Tibial nerve (tissue), 4 donors: ENCODE data around the gene KDM2A. TPM values are rescaled to one million over a fixed set of nuclear protein-coding genes. Genes with fewer than 3 reads are reported as not detected.

Experiments
- DNase-seq, 2 donors: peaks; one replicate each; pipeline ENCODE4 v3.0.0-alpha.2; 2019; ENCODE audit warnings: low spot score in 2 of 2
- H3K27ac ChIP-seq, 4 donors: fragments of 200-600 bp; sonication (generic) in 3 of 4; one replicate each; pipeline ENCODE4 v1.5.1; 2017 to 2019; ENCODE audit warnings: mild to moderate bottlenecking in 1 of 4
- H3K27me3 ChIP-seq, 2 donors: fragments of 200-600 bp; sonication (generic) in 1 of 2; one replicate each; pipeline versions ENCODE4 v1.5.1 to v1.6.0; 2017 to 2019
- H3K36me3 ChIP-seq, 3 donors: fragments of 200-600 bp; sonication (generic); one replicate each; pipeline ENCODE4 v1.5.1; 2018 to 2019
- H3K4me1 ChIP-seq, 4 donors: fragments of 200-600 bp; sonication (generic) in 3 of 4; one replicate each; pipeline ENCODE4 v1.5.1; 2017 to 2019
- H3K4me3 ChIP-seq, 4 donors: fragments of 200-600 bp; sonication (generic) in 3 of 4; one replicate each; pipeline ENCODE4 v1.5.1; 2017 to 2019; ENCODE audit warnings: mild to moderate bottlenecking in 1 of 4, moderate library complexity in 1 of 4
- H3K9me3 ChIP-seq, 4 donors: fragments of 200-600 bp; sonication (generic) in 3 of 4; one replicate each; pipeline ENCODE4 v1.5.1; 2017 to 2019
- EP300 ChIP-seq, 2 donors: sonication (generic); formaldehyde crosslinking; IDR thresholded peaks; one replicate each; pipeline ENCODE4 v1.6.1; 2017; ENCODE audit warnings: antibody characterized with exemption in 2 of 2, mild to moderate bottlenecking in 1 of 2
- POLR2A ChIP-seq, 2 donors: fragments of 450-650 bp; IDR thresholded peaks; one replicate each; pipeline ENCODE4 v1.6.1; 2017; ENCODE audit warnings: antibody characterized with exemption in 2 of 2, mild to moderate bottlenecking in 2 of 2, moderate library complexity in 2 of 2
- WGBS, 2 donors: methylation state at CpG; one replicate each; pipeline ENCODE4 v1.1.5; 2018; 5-methylcytosine and 5-hydroxymethylcytosine counted together
- total RNA-seq, 4 donors: library from RNA; depleted of rRNA; stranded (reverse); fragments of >200 nt; gene quantifications; one replicate each; pipeline ENCODE4 v1.1.0, GENCODE V29; 2016
- TF ChIP-seq, protein P1 (sequence below), 5 experiments: fragments of 200-600 bp in 3 of 5; fragments of 450-650 bp in 2 of 5; sonication (generic) in 3 of 5; IDR thresholded peaks; one replicate each; pipeline ENCODE4 v1.5.1; 2016 to 2019; ENCODE audit warnings: antibody characterized with exemption in 5 of 5, mild to moderate bottlenecking in 3 of 5, moderate library complexity in 2 of 5

Gene KDM2A
- total RNA-seq, 4 donors from 2014 or later, result 40.9 to 106 (median 67.4) TPM

DNA sequence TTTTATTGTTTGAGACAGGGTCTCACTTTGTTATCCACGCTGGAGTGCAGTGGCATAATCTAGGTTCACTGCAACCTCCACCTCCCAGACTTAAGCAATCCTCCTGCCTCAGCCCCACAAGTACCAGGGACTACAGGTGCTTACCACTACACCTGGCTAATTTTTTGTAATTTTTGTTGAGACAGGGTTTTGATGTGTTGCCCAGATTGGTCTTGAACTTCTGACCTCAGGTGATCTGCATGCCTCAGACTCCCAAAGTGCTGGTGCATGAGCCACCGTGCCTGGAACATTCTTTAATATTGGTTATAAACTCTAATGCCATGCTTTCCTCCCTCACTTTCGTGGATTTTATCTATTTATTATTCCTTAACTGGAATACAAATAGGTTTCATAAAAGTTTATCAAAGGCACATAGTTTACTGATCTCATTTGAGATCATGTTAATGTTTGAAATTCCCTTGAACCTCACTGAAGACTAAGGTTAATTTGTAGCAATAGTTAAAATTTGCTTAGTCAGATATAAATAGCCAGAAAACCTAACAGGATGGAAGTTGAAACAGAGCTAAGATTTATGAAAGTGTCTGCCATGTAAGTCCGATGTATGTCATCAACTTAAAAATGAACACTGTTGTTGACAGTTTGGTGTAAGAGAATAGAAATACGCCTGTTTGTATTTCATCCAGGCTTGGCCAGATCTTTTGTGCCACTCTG lies 27.6 kb downstream of the KDM2A start:
- 83 to 91% methylated on average over 5 of the region's 5 CpGs for whole genome bisulfite sequencing, 2 donors
- Histone ChIP-seq H3K27ac (no peak overlapping the region), H3K4me3 (no peak overlapping the region), H3K4me1 (peaks cover 0 to 20% (median 0%) of the 10 kb centered on the region in 4 donors), H3K36me3 (peaks cover 0 to 57% (median 0%) of the 10 kb centered on the region in 3 donors), H3K27me3 (no peaks in the 10 kb centered on the region), H3K9me3 (no peaks in the 10 kb centered on the region)
- DNase-seq, result no peak
- TF ChIP-seq, protein P1, sequence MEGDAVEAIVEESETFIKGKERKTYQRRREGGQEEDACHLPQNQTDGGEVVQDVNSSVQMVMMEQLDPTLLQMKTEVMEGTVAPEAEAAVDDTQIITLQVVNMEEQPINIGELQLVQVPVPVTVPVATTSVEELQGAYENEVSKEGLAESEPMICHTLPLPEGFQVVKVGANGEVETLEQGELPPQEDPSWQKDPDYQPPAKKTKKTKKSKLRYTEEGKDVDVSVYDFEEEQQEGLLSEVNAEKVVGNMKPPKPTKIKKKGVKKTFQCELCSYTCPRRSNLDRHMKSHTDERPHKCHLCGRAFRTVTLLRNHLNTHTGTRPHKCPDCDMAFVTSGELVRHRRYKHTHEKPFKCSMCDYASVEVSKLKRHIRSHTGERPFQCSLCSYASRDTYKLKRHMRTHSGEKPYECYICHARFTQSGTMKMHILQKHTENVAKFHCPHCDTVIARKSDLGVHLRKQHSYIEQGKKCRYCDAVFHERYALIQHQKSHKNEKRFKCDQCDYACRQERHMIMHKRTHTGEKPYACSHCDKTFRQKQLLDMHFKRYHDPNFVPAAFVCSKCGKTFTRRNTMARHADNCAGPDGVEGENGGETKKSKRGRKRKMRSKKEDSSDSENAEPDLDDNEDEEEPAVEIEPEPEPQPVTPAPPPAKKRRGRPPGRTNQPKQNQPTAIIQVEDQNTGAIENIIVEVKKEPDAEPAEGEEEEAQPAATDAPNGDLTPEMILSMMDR (IDR thresholded peaks at IDR 0.05), result no peak
- no peak for TF ChIP-seq POLR2A (IDR thresholded peaks at IDR 0.05)
- TF ChIP-seq EP300 (IDR thresholded peaks at IDR 0.05), result no peak

DNA sequence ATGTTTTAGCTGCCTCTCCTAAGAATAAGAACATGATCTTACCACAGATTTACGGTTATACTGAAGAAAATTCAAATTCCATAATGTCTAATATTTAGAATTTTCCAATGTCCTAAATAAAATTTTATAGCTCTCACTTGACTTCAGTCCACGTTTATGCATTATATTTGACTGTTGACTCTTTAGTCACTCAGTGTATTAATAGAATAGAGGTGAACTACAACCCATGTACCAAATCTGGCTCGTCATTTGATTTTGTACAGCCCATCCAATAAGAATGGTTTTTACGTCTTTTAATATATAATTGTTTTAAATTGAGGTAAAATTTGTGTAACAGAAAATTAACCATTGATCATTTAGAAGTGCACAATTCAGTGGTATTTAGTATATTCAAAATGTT lies 34.9 kb downstream of the KDM2A start:
- 75 to 78% methylated on average over 4 of the region's 4 CpGs for WGBS, 2 donors

DNA sequence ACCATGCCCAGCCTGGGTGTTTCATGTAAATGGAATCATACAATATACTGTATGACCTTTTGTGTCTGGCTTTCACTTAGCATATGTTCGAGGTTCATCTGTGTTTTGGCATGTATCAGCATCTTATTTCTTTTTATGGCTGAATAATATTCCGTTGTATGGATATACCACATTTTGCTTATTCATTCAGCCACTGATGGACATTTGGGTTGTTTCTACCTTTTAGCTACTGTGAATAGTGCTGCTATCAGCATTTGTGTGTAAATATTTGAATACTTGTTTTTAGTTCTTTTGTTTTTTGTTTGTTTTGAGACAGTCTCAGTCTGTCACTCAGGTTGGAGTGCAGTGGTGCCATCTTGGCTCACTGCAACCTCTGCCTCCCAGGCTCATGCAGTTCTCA lies 35.7 kb downstream of the KDM2A start:
- Histone ChIP-seq H3K27ac (no peak overlapping the region), H3K27me3 (no peaks in the 10 kb centered on the region), H3K4me3 (no peak overlapping the region), H3K36me3 (peaks cover 0 to 38% (median 0%) of the 10 kb centered on the region in 3 donors), H3K4me1 (peaks cover 0 to 21% (median 2%) of the 10 kb centered on the region in 4 donors), H3K9me3 (no peaks in the 10 kb centered on the region)
- no peak for TF ChIP-seq POLR2A (IDR thresholded peaks at IDR 0.05)
- TF ChIP-seq, protein P1 (IDR thresholded peaks at IDR 0.05), result no peak
- no peak for TF ChIP-seq EP300 (IDR thresholded peaks at IDR 0.05)
- 98% methylated on average over 2 of the region's 2 CpGs for WGBS, 2 donors
- DNase-seq, result no peak

More for the DNA sequence above, 34.9 kb downstream of the KDM2A start:
- Histone ChIP-seq H3K4me3 (no peak overlapping the region), H3K36me3 (peaks cover 0 to 38% (median 0%) of the 10 kb centered on the region in 3 donors), H3K27ac (no peak overlapping the region), H3K4me1 (peaks cover 0 to 13% (median 0%) of the 10 kb centered on the region in 4 donors), H3K9me3 (no peaks in the 10 kb centered on the region), H3K27me3 (no peaks in the 10 kb centered on the region)
- TF ChIP-seq, protein P1 (IDR thresholded peaks at IDR 0.05), result no peak
- TF ChIP-seq POLR2A (IDR thresholded peaks at IDR 0.05), result no peak
- TF ChIP-seq EP300 (IDR thresholded peaks at IDR 0.05), result no peak
- no peak for DNase-seq

DNA sequence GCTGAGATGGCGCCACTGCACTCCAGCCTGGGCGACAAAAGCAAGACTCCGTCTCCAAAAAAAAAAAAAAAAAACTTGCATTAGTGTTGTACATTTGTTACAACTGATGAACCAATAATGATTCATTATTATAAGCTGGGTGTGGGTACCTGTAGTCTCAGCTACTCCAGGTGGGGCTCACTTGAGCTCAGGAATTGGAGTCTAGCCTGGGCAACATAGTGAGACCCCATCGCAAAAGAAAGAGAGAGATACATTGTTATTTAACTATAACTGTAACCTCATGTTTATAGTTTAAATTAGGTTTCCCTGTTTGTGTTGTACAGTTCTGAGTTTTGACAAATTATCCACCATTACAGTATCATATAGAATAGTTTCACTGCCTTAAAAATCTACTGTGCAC lies 38.6 kb downstream of the KDM2A start:
- H3K4me3 ChIP-seq, result no peak overlapping the region
- no peak overlapping the region for H3K27ac ChIP-seq
- no peaks in the 10 kb centered on the region for H3K9me3 ChIP-seq
- H3K27me3 ChIP-seq, result no peaks in the 10 kb centered on the region
- no peak for TF ChIP-seq POLR2A (IDR thresholded peaks at IDR 0.05)
- no peak for TF ChIP-seq EP300 (IDR thresholded peaks at IDR 0.05)
- TF ChIP-seq, protein P1 (IDR thresholded peaks at IDR 0.05), result no peak
- no peak for DNase-seq
- H3K4me1 ChIP-seq, result peaks cover 0 to 45% (median 5%) of the 10 kb centered on the region in 4 donors
- 95 to 96% methylated on average over 4 of the region's 4 CpGs for WGBS, 2 donors
- H3K36me3 ChIP-seq, result peaks cover 0 to 10% (median 0%) of the 10 kb centered on the region in 3 donors

DNA sequence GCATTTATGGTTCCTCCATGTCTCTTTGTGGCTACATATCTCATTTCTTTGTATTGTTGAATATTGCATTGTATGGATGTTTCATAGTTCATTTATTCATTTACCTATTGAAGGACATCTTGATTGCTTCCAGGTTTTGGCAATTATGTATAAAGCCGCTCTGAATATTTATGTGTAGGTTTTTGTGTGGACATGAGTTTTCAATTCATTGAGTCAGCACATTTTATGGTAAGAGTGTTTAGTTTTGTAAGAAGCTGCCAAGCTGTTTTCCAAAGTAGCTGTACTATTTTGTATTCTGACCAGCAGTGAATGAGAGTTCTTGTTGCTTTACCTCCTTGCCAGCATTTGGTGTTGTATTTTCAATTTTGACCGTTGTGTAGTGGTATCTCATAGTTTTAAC lies 39.2 kb downstream of the KDM2A start:
- Histone ChIP-seq H3K9me3 (no peaks in the 10 kb centered on the region), H3K27me3 (no peaks in the 10 kb centered on the region), H3K4me1 (peaks cover 0 to 45% (median 5%) of the 10 kb centered on the region in 4 donors), H3K4me3 (no peak overlapping the region), H3K36me3 (peaks cover 0 to 10% (median 0%) of the 10 kb centered on the region in 3 donors), H3K27ac (no peak overlapping the region)
- 27 to 36% methylated on average over 2 of the region's 2 CpGs for WGBS, 2 donors
- TF ChIP-seq POLR2A (IDR thresholded peaks at IDR 0.05), result no peak
- no peak for DNase-seq
